GM21723 (cell line): ENCODE results near the gene TUBA3E.
"Not testable (repeated sequence)": the region's sequence is repeated elsewhere in the genome, so short reads cannot be mapped to it uniquely, and the experiment has no call there.

Experiments used
- ATAC-seq: cut with Tn5 transposase; IDR thresholded peaks from one replicate; pipeline ENCODE4 v1.9.1; 2021; ENCODE audit warnings: mild to moderate bottlenecking, moderate library complexity; ENCODE audit not compliant: unreplicated experiment

The TUBA3E gene

GRCh38 chr2:130150181-130151144 lies 47.8 kb downstream of the TUBA3E start:
- no peak for ATAC-seq

GRCh38 chr2:130148515-130148914 lies 49.7 kb downstream of the TUBA3E start:
- ATAC-seq: not testable (repeated sequence)

- ATAC-seq: peak; percentile 92
Measured at GRCh38 chr2:130145006-130145414, 53.2 kb downstream of the TUBA3E start, which contains the start of gene CCDC74B. Gene CCDC74B, minus strand, starts transcription at chr2:130145112. Its CDS starts 116 bp downstream, at chr2:130144996.

DNA sequence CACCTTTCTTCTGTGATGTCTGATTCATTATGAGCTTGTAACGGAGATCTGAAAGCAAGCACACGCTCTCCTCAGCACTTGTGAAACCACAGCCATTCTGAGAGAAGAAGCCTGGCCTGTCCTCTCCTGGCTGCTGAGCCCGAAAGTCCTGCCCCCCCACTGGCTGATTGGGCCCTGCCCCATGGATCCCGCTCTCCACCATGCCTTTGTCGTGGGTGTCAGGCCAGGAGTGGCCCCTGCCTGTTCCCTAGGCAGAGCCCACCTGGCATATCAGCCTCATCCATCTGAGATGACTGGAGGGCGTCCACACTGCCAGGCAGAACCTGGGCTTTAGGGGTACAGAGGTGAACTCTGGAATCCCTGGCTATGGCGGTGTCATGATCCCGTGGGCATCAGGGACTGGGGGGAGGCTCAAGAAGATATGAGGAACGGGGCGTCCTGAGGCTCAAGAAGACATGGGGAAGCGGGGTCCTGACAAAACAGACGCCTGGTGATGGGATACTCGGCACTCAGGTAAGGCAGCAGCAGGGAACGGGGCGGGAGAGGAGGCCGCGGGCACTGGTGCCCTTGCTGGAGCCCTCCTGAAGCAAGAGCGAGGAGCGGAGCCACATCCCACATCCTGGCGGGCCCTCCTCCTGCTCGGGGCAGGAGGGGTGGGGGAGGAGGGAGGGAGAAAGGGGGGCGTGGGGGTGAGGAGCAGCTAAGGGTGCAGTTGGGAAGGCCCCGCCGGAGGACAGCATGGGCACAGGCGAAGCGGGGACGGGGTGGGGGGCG lies 54.8 kb downstream of the TUBA3E start:
- not testable (repeated sequence) for ATAC-seq

- not testable (repeated sequence) for ATAC-seq
Measured at GRCh38 chr2:130142396-130143265, 55.6 kb downstream of the TUBA3E start.
